Measurements from ENCODE around the gene PARM1. TPM values are rescaled to one million over a fixed set of nuclear protein-coding genes. Genes with fewer than 3 reads are reported as not detected.

The PARM1 gene
- total RNA-seq, 6 experiments from 2014 or later: 0.05 to 0.23 (median 0.16) TPM

DNA sequence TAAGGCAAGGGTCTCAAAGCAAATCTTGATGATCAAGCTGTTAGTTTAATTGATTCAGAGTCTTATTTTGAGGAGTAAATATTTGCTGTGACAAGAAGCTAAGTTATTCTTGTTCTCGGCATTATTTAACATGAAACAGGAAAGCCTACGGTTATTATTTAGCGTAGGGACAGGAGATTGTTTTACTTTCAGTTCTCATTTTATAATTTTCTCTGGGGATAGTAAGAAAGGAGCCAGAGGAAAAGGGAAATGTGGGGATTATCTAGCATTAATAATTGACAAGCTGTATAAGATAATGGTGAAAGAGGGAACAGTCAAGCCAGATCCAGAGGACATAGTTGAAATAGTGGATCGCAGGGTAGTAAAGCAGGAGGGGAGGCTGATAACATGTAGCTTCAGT is 39.7 kb upstream of the PARM1 start:
- no peak overlapping the region for H3K27ac Mint-ChIP-seq
- DNase-seq: no peak

DNA sequence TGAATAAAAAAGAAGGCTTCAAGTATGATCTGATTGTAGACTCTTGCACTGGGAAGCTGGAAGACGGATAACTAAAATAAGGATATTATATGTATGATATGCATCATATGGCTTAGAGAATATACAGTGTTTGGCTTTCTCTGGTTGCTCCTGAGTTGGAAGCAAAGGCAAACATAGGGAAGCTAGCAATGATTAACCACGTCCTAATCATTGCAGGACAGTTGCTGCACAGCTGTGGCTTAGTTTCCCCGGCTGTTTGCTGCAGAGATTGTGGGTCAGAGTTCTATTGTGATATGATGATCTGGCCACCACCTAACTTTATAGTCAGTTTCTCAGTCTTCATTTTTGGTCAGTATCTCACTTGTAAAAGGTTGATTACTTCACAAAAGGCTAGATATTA is 36.3 kb upstream of the PARM1 start:
- no peak overlapping the region for H3K27ac Mint-ChIP-seq
- H3K4me1 Mint-ChIP-seq (ENCODE audit: low read depth): no peaks in the 10 kb centered on the region
- peaks cover 7% of the 10 kb centered on the region; the same call in 1 of the 2 replicates for H3K27me3 Mint-ChIP-seq (ENCODE audit: insufficient read depth)
- H3K4me3 Mint-ChIP-seq: no peak overlapping the region
- no peaks in the 10 kb centered on the region for H3K9me3 Mint-ChIP-seq
- H3K36me3 Mint-ChIP-seq (ENCODE audit: low read depth): no peaks in the 10 kb centered on the region
- TF ChIP-seq, protein P1, sequence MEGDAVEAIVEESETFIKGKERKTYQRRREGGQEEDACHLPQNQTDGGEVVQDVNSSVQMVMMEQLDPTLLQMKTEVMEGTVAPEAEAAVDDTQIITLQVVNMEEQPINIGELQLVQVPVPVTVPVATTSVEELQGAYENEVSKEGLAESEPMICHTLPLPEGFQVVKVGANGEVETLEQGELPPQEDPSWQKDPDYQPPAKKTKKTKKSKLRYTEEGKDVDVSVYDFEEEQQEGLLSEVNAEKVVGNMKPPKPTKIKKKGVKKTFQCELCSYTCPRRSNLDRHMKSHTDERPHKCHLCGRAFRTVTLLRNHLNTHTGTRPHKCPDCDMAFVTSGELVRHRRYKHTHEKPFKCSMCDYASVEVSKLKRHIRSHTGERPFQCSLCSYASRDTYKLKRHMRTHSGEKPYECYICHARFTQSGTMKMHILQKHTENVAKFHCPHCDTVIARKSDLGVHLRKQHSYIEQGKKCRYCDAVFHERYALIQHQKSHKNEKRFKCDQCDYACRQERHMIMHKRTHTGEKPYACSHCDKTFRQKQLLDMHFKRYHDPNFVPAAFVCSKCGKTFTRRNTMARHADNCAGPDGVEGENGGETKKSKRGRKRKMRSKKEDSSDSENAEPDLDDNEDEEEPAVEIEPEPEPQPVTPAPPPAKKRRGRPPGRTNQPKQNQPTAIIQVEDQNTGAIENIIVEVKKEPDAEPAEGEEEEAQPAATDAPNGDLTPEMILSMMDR (IDR thresholded peaks at IDR 0.05): no peak
- no peak for DNase-seq

More for the DNA sequence above, 39.7 kb upstream of the PARM1 start:
- Mint-ChIP-seq H3K4me3 (peak overlapping the region; percentile 48; the same call in 1 of the 2 replicates), H3K4me1 (ENCODE audit: low read depth) (no peaks in the 10 kb centered on the region), H3K27me3 (ENCODE audit: insufficient read depth) (peaks cover 14% of the 10 kb centered on the region), H3K36me3 (ENCODE audit: low read depth) (no peaks in the 10 kb centered on the region), H3K9me3 (no peaks in the 10 kb centered on the region)
- TF ChIP-seq, protein P1 (IDR thresholded peaks at IDR 0.05): no peak

DNA sequence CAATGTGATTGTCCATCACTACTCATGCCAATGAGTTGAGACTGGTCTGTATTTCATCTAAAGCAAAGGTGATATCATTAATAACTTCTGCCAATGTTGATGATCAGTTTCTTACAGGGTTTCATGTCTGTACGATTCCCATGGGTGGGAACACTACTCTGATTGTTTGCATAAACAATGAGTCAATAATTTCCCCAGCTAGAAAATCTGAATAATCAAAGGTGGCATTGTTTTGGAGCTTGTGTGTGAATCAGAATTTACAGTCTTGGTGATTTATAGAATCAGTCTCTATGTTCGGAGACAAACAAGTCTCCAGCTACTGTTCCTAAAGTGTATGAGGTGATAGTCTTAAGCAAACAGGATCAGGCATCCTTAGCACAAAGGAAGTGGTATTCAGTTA is 35.5 kb upstream of the PARM1 start:
- H3K27me3 Mint-ChIP-seq (ENCODE audit: insufficient read depth): peaks cover 5% of the 10 kb centered on the region; the same call in 1 of the 2 replicates
- no peak overlapping the region for H3K27ac Mint-ChIP-seq
- TF ChIP-seq, protein P1 (IDR thresholded peaks at IDR 0.05): no peak
- no peaks in the 10 kb centered on the region for H3K36me3 Mint-ChIP-seq (ENCODE audit: low read depth)
- no peaks in the 10 kb centered on the region for H3K4me1 Mint-ChIP-seq (ENCODE audit: low read depth)
- H3K9me3 Mint-ChIP-seq: no peaks in the 10 kb centered on the region
- no peak overlapping the region for H3K4me3 Mint-ChIP-seq
- DNase-seq: no peak

DNA sequence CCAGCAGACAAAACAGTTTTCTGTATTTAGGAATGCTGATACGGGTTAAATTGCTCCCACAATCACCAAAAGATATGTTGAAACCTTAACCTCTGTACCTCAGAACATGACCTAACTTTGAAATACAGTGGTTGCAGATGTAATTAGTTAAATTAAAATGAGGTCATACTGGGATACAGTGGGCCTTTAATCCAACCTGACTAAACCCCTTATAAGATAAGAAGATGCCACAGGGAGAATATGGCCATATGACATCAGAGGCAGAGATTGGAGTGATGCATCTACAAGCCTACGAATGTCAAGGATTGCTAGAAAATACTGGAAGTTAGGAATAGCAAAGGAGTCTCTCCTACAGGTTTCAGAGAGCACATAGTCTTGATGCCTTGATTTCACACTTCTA is 32.1 kb upstream of the PARM1 start:
- H3K9me3 Mint-ChIP-seq: no peaks in the 10 kb centered on the region
- no peak for DNase-seq
- H3K36me3 Mint-ChIP-seq (ENCODE audit: low read depth): no peaks in the 10 kb centered on the region
- TF ChIP-seq, protein P1 (IDR thresholded peaks at IDR 0.05): no peak
- no peaks in the 10 kb centered on the region for H3K4me1 Mint-ChIP-seq (ENCODE audit: low read depth)
- no peak overlapping the region for H3K4me3 Mint-ChIP-seq
- no peak overlapping the region for H3K27ac Mint-ChIP-seq
- H3K27me3 Mint-ChIP-seq (ENCODE audit: insufficient read depth): no peaks in the 10 kb centered on the region; the same call in 1 of the 2 replicates

DNA sequence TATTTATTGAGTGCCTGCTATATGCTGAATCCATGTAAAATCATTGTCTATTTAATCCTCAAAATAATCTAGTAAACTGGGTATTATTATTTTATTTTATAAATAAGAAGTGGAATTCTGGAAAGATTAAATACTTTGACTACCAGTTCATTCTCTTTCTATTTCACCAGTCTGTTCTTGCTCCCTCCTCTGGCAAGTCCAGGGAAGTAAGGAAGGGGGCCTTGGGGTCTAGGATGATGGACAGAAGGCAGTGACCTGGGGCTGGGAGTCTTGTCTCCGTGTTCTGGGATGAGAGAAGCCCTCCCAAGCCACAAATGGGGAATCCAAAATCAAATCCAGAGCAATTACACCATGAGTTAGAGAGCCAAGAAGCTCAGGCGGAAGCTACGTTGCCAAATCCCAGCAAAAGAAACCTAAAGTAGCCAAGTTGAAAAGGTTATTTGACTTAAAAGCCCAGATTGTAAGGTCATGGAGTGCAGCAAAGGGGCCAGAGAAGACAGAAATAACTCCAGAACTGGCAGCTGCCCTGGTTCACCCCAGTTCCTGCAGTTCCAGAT is 28.3 kb upstream of the PARM1 start:
- no peak overlapping the region for H3K4me3 Mint-ChIP-seq
- H3K36me3 Mint-ChIP-seq (ENCODE audit: low read depth): no peaks in the 10 kb centered on the region
- no peaks in the 10 kb centered on the region for H3K9me3 Mint-ChIP-seq
- H3K4me1 Mint-ChIP-seq (ENCODE audit: low read depth): no peaks in the 10 kb centered on the region
- TF ChIP-seq, protein P1 (IDR thresholded peaks at IDR 0.05): no peak
- H3K27ac Mint-ChIP-seq: no peak overlapping the region
- H3K27me3 Mint-ChIP-seq (ENCODE audit: insufficient read depth): no peaks in the 10 kb centered on the region; the same call in 1 of the 2 replicates
- DNase-seq: no peak
